ENCODE measurements around the gene RFNG. TPM values are rescaled to one million over a fixed set of nuclear protein-coding genes. Genes with fewer than 3 reads are reported as not detected.

The RFNG gene
- total and polyA plus RNA-seq, 12 donors: 21.2 to 78.0 (median 47.4) TPM

- no peaks in the 10 kb centered on the region for H3K9me3 ChIP-seq (replicated peaks in 1 of 3)
- H3K27me3 ChIP-seq: no peaks in the 10 kb centered on the region
- TF ChIP-seq POLR2A (IDR thresholded peaks at IDR 0.05) (no peak), CTCF (IDR thresholded peaks at IDR 0.05) (no peak)
- H3K27ac ChIP-seq: no peak overlapping the region
- intact Hi-C loops (cut with DNase I): loop anchor here in 1 of 2 donors (10.0 kb wide), 1 partner anchor 281 kb away; the partner anchor contains the start of gene CD7
- 91 to 94% (median 93%) methylated on average over 13 to 38 of the region's 38 CpGs for WGBS, 4 donors
- DNase-seq: no peak
- no peaks in the 10 kb centered on the region for H3K36me3 ChIP-seq (replicated peaks in 1 of 2)
- no peak overlapping the region for H3K4me3 ChIP-seq
- peaks cover 14 to 24% of the 10 kb centered on the region in 2 donors for H3K4me1 ChIP-seq (replicated peaks in 1 of 2)
Measured at GRCh38 chr17:82033359-82034085, 18.1 kb downstream of the RFNG start.

- H3K36me3 ChIP-seq (replicated peaks in 1 of 2): no peaks in the 10 kb centered on the region
- no peaks in the 10 kb centered on the region for H3K9me3 ChIP-seq (replicated peaks in 1 of 3)
- WGBS, 4 donors: 12 to 43% (median 15%) methylated on average over 9 to 59 of the region's 59 CpGs; no CpG with 5 or more reads in 1 of the 4 donors
- TF ChIP-seq POLR2A (IDR thresholded peaks at IDR 0.05): no peak
- TF ChIP-seq CTCF (IDR thresholded peaks at IDR 0.05): no peak
- intact Hi-C loops (cut with DNase I): loop anchor here in 1 of 2 donors (2.0 to 10.0 kb wide), 2 partner anchors 123 to 283 kb away; partner anchors contain the start of gene CD7
- no peak for DNase-seq
- H3K27me3 ChIP-seq: no peaks in the 10 kb centered on the region
- peaks cover 14 to 23% of the 10 kb centered on the region in 2 donors for H3K4me1 ChIP-seq (replicated peaks in 1 of 2)
- H3K4me3 ChIP-seq: peak overlapping the region in 1 of 4 donors; percentile 46
- H3K27ac ChIP-seq: no peak overlapping the region
Measured at GRCh38 chr17:82031885-82032627, 19.6 kb downstream of the RFNG start.

GRCh38 chr17:82031303-82031884 is 20.2 kb downstream of the RFNG start, which contains the start of gene RAC3:
TSS of gene RAC3 (plus strand) at chr17:82031678. CDS start at chr17:82031762, 84 bp downstream.
- Histone ChIP-seq H3K27ac (peak within 1 kb of the TSS in 3 of 5 donors; percentile 22 to 77 (median 61)), H3K9me3 (replicated peaks in 1 of 3) (no peaks in the 10 kb centered on the region), H3K27me3 (no peaks in the 10 kb centered on the region), H3K36me3 (replicated peaks in 1 of 2) (no peaks in the 10 kb centered on the region), H3K4me3 (peak within 1 kb of the TSS in 1 of 4 donors; percentile 53), H3K4me1 (replicated peaks in 1 of 2) (peaks cover 7 to 16% of the 10 kb centered on the region in 2 donors)
- peak in 1 of 7 donors; percentile 37 for DNase-seq
- WGBS, 4 donors: 0 to 1% (median 1%) methylated on average over 29 to 81 of the region's 96 CpGs; no CpG with 5 or more reads in 1 of the 4 donors
- TF ChIP-seq POLR2A (IDR thresholded peaks at IDR 0.05) (no peak), CTCF (IDR thresholded peaks at IDR 0.05) (no peak)
- intact Hi-C loops (cut with DNase I): loop anchor here in 1 of 2 donors (2.0 to 10.0 kb wide), 2 partner anchors 123 to 283 kb away; partner anchors contain the start of gene CD7

Data from adrenal gland (tissue), 12 donors.